Neural cell (in vitro differentiated cells): ENCODE measurements around the gene SGF29. TPM values are rescaled to one million over a fixed set of nuclear protein-coding genes. Genes with fewer than 3 reads are reported as not detected.

Experiments
- H2AFZ ChIP-seq: fragments of 200-600, 300-800 bp; sonication (generic), shearing (Covaris generic); 2 replicates; pipeline ENCODE4 v1.6.0; 2014; ENCODE audit warnings: low read depth, mild to moderate bottlenecking, antibody characterized with exemption, low read length, moderate library complexity
- H3F3A ChIP-seq: fragments of 200-600 bp; shearing (Covaris generic); 2 replicates; pipeline ENCODE4 v1.6.1; 2016; ENCODE audit warnings: mild to moderate bottlenecking, moderate library complexity, mixed read lengths, antibody characterized with exemption, low read length; ENCODE audit not compliant: insufficient read depth, poor library complexity, severe bottlenecking
- H3K27ac ChIP-seq: fragments of 200-600, 300-800 bp; sonication (generic), shearing (Covaris generic); 2 replicates; pipeline ENCODE4 v1.5.1; 2014; ENCODE audit warnings: mild to moderate bottlenecking, low read length, moderate library complexity
- H3K27me3 ChIP-seq: fragments of 300-800, 200-600 bp; sonication (generic), shearing (Covaris generic); 2 replicates; pipeline ENCODE4 v1.6.0; 2014; ENCODE audit warnings: mild to moderate bottlenecking, low read depth, low read length, moderate library complexity; ENCODE audit not compliant: insufficient read depth
- H3K36me3 ChIP-seq: fragments of 300-800, 200-600 bp; sonication (generic), shearing (Covaris generic); 2 replicates; pipeline ENCODE4 v1.5.1; 2014; ENCODE audit warnings: mild to moderate bottlenecking, antibody characterized with exemption, low read length, moderate library complexity; ENCODE audit not compliant: insufficient read depth
- H3K4me2 ChIP-seq: fragments of 300-800, 200-600 bp; sonication (generic), shearing (Covaris generic); 2 replicates; pipeline ENCODE4 v1.6.0; 2014; ENCODE audit warnings: mild to moderate bottlenecking, low read length
- H3K4me3 ChIP-seq: fragments of 300-800, 200-600 bp; sonication (generic), shearing (Covaris generic); 2 replicates; pipeline ENCODE4 v1.5.1; 2014; ENCODE audit warnings: mild to moderate bottlenecking, low read length, moderate library complexity
- H3K79me2 ChIP-seq: fragments of 200-600 bp; shearing (Covaris generic); replicated peaks from 2 replicates; pipeline ENCODE4 v1.6.0; 2014; ENCODE audit warnings: mild to moderate bottlenecking, low read length, moderate library complexity; ENCODE audit not compliant: insufficient read depth
- H3K9ac ChIP-seq: fragments of 300-800, 200-600 bp; sonication (generic), shearing (Covaris generic); 2 replicates; pipeline ENCODE4 v1.6.1; 2016; ENCODE audit warnings: mild to moderate bottlenecking, low read length, mixed read lengths
- H3K9me2 ChIP-seq: fragments of 200-600 bp; shearing (Covaris generic); 2 replicates; pipeline ENCODE4 v1.6.1; 2016; ENCODE audit warnings: mild to moderate bottlenecking, low read length, mixed read lengths; ENCODE audit not compliant: insufficient read depth
- H3K9me3 ChIP-seq: fragments of 200-600, 300-800 bp; sonication (generic), shearing (Covaris generic); 2 replicates; pipeline ENCODE4 v1.6.1; 2016; ENCODE audit warnings: mild to moderate bottlenecking, mixed run types, low read length, moderate library complexity, mixed read lengths
- H4K20me1 ChIP-seq: fragments of 200-600 bp; shearing (Covaris generic); 2 replicates; pipeline ENCODE4 v1.6.1; 2016; ENCODE audit warnings: mild to moderate bottlenecking, mixed run types; ENCODE audit not compliant: insufficient read depth
- EP300 ChIP-seq: fragments of 450-650 bp; conservative IDR thresholded peaks from 2 replicates; pipeline ENCODE4 v1.6.1; 2014; ENCODE audit warnings: antibody characterized with exemption, mild to moderate bottlenecking, moderate library complexity; ENCODE audit not compliant: poor library complexity, severe bottlenecking
- EZH2 ChIP-seq: fragments of 200-600, 300-800 bp; shearing (Covaris generic), sonication (generic); IDR thresholded peaks from 2 replicates; pipeline ENCODE4 v1.6.1; 2014; ENCODE audit warnings: antibody characterized with exemption, low read length, borderline replicate concordance, mild to moderate bottlenecking; ENCODE audit not compliant: insufficient read depth, poor library complexity, severe bottlenecking
- MXI1 ChIP-seq: fragments of 450-650 bp; conservative IDR thresholded peaks from 2 replicates; pipeline ENCODE4 v1.6.1; 2014; ENCODE audit warnings: antibody characterized with exemption, mild to moderate bottlenecking; ENCODE audit not compliant: poor library complexity, severe bottlenecking
- POLR2AphosphoS5 ChIP-seq: IDR thresholded peaks from 2 replicates; pipeline ENCODE4 v1.6.1; 2012
- RAD21 ChIP-seq: fragments of 450-650 bp; conservative IDR thresholded peaks from 2 replicates; pipeline ENCODE4 v1.6.1; 2014; ENCODE audit warnings: antibody characterized with exemption, mild to moderate bottlenecking, moderate library complexity
- SMC3 ChIP-seq: fragments of 450-650 bp; conservative IDR thresholded peaks from 2 replicates; pipeline ENCODE4 v1.6.1; 2014; ENCODE audit warnings: antibody characterized with exemption, mild to moderate bottlenecking, moderate library complexity; ENCODE audit not compliant: poor library complexity
- TAF1 ChIP-seq: IDR thresholded peaks from 2 replicates; pipeline ENCODE4 v1.6.1; 2012; ENCODE audit warnings: low read depth
- polyA plus RNA-seq: library from polyadenylated mRNA; depleted of rRNA; stranded (reverse); fragments of >200 nt; gene quantifications from 2 replicates; pipeline ENCODE4 v1.2.3, GENCODE V29; 2014
- TF ChIP-seq, protein P1 (sequence below): IDR thresholded peaks from 2 replicates; pipeline ENCODE4 v1.6.1; 2012; ENCODE audit warnings: borderline replicate concordance
- TF ChIP-seq, protein P2 (sequence below): fragments of 450-650 bp; IDR thresholded peaks from 2 replicates; pipeline ENCODE4 v1.5.1; 2014; ENCODE audit warnings: antibody characterized with exemption, mild to moderate bottlenecking, moderate library complexity; ENCODE audit not compliant: poor library complexity, severe bottlenecking

Gene SGF29
- polyA plus RNA-seq, 1 donor from 2014 or later: 32.8 TPM

DNA sequence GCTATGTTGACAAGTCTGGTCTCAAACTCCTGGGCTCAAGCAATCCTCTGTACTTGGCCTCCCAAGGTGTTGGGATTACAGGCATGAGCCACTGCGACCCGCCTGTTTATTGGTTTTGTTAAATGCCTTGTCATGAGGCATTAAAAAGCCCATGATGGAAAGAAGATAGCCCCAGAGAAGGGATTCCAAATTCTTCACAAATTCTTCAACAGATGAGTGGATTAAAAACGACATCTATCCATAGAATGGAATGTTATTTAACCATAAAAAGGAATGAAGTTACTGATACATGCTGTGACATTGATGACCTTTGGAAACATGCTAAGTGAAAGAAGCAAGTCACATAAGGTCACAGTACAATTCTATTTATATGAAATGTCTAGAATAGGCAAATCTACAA, 4.7 kb downstream of the SGF29 start:
- H3K27me3 ChIP-seq: no peaks in the 10 kb centered on the region
- H4K20me1 ChIP-seq: no peaks in the 10 kb centered on the region
- H3K9me2 ChIP-seq: no peaks in the 10 kb centered on the region
- TF ChIP-seq EZH2 (no peak), POLR2AphosphoS5 (no peak), SMC3 (no peak), MXI1 (no peak), RAD21 (no peak), TAF1 (no peak), EP300 (no peak)
- TF ChIP-seq, protein P1, sequence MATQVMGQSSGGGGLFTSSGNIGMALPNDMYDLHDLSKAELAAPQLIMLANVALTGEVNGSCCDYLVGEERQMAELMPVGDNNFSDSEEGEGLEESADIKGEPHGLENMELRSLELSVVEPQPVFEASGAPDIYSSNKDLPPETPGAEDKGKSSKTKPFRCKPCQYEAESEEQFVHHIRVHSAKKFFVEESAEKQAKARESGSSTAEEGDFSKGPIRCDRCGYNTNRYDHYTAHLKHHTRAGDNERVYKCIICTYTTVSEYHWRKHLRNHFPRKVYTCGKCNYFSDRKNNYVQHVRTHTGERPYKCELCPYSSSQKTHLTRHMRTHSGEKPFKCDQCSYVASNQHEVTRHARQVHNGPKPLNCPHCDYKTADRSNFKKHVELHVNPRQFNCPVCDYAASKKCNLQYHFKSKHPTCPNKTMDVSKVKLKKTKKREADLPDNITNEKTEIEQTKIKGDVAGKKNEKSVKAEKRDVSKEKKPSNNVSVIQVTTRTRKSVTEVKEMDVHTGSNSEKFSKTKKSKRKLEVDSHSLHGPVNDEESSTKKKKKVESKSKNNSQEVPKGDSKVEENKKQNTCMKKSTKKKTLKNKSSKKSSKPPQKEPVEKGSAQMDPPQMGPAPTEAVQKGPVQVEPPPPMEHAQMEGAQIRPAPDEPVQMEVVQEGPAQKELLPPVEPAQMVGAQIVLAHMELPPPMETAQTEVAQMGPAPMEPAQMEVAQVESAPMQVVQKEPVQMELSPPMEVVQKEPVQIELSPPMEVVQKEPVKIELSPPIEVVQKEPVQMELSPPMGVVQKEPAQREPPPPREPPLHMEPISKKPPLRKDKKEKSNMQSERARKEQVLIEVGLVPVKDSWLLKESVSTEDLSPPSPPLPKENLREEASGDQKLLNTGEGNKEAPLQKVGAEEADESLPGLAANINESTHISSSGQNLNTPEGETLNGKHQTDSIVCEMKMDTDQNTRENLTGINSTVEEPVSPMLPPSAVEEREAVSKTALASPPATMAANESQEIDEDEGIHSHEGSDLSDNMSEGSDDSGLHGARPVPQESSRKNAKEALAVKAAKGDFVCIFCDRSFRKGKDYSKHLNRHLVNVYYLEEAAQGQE: no peak
- TF ChIP-seq, protein P2, sequence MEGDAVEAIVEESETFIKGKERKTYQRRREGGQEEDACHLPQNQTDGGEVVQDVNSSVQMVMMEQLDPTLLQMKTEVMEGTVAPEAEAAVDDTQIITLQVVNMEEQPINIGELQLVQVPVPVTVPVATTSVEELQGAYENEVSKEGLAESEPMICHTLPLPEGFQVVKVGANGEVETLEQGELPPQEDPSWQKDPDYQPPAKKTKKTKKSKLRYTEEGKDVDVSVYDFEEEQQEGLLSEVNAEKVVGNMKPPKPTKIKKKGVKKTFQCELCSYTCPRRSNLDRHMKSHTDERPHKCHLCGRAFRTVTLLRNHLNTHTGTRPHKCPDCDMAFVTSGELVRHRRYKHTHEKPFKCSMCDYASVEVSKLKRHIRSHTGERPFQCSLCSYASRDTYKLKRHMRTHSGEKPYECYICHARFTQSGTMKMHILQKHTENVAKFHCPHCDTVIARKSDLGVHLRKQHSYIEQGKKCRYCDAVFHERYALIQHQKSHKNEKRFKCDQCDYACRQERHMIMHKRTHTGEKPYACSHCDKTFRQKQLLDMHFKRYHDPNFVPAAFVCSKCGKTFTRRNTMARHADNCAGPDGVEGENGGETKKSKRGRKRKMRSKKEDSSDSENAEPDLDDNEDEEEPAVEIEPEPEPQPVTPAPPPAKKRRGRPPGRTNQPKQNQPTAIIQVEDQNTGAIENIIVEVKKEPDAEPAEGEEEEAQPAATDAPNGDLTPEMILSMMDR: no peak
- H3K79me2 ChIP-seq: peaks cover 5% of the 10 kb centered on the region
- no peak overlapping the region for H3K4me3 ChIP-seq
- H3K36me3 ChIP-seq: no peaks in the 10 kb centered on the region
- H3K9ac ChIP-seq: no peak overlapping the region
- no peak overlapping the region for H3K4me2 ChIP-seq
- no peaks in the 10 kb centered on the region for H3K9me3 ChIP-seq
- H2AFZ ChIP-seq: no peak overlapping the region
- no peak overlapping the region for H3K27ac ChIP-seq
- H3F3A ChIP-seq: no peaks in the 10 kb centered on the region

DNA sequence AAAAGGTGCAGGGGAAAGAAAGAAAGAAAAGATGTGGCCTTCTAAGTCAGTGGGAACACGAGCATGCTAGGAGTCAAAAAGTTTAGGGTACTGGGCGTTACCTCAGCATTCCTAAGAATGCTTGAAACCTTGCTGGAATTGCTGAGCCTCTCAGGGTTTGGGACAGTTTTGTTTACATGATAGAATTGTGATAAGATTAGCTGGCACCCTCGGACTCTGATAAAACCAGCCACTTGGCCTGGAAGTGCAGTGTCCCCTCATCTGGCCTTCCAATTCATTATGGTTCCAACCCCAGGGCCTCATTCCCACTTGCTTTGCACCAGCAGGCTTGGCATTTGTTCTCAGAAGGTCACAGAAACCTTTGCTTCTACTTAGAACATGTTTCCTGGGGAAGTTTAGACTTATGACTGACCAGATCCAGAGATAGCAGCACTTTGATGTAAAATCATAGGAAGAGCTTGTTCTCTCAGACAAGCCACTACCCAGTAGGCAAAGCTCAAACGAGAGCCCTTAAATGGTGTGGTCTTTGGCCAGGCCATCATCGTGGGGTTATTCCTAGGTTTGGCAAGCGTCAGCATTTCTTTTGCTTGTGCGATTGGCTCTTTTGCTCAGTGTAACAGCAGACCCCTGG, 8.0 kb downstream of the SGF29 start:
- no peaks in the 10 kb centered on the region for H3K9me2 ChIP-seq
- H3K27ac ChIP-seq: no peak overlapping the region
- H3K9me3 ChIP-seq: no peaks in the 10 kb centered on the region
- H3K36me3 ChIP-seq: no peaks in the 10 kb centered on the region
- no peak overlapping the region for H3K4me2 ChIP-seq
- H3K4me3 ChIP-seq: no peak overlapping the region
- H3K27me3 ChIP-seq: no peaks in the 10 kb centered on the region
- H4K20me1 ChIP-seq: no peaks in the 10 kb centered on the region
- H3K79me2 ChIP-seq: no peaks in the 10 kb centered on the region
- no peaks in the 10 kb centered on the region for H3F3A ChIP-seq
- H3K9ac ChIP-seq: no peak overlapping the region
- TF ChIP-seq SMC3: no peak
- no peak for TF ChIP-seq MXI1
- no peak for TF ChIP-seq EP300
- TF ChIP-seq POLR2AphosphoS5: no peak
- no peak for TF ChIP-seq RAD21
- TF ChIP-seq EZH2: no peak
- TF ChIP-seq, protein P2: no peak
- TF ChIP-seq, protein P1: no peak
- no peak for TF ChIP-seq TAF1
- H2AFZ ChIP-seq: no peak overlapping the region
